ENCODE measurements around the gene BTNL8.

BTNL8 gene

DNA sequence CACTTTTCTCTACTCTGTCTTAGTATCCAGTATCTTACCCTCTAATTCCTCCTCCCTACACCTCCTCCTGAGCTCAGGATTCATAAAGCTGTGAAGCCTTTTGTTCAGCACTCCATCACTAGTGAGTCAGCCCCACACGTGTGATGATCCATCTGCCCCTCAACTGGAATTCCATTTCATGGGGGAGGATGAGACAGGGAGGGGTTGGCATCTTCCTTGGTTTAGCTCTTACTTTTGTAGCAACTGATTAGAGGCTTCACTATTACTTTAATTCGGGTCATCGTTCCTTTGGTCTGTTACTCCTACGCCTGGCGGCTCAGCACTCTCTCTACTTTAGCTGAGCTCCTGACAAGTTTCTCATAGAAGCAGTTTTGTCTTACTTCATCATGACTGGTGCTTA lies 11.8 kb downstream of the BTNL8 start:
- no peak for ATAC-seq
- TF ChIP-seq, protein P1, sequence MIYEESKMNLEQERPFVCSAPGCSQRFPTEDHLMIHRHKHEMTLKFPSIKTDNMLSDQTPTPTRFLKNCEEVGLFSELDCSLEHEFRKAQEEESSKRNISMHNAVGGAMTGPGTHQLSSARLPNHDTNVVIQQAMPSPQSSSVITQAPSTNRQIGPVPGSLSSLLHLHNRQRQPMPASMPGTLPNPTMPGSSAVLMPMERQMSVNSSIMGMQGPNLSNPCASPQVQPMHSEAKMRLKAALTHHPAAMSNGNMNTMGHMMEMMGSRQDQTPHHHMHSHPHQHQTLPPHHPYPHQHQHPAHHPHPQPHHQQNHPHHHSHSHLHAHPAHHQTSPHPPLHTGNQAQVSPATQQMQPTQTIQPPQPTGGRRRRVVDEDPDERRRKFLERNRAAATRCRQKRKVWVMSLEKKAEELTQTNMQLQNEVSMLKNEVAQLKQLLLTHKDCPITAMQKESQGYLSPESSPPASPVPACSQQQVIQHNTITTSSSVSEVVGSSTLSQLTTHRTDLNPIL (CRISPR knock-in tag; IDR thresholded peaks at IDR 0.05; ENCODE audit: low read depth): no peak
- TF ChIP-seq ZC3H10 (CRISPR knock-in tag; IDR thresholded peaks at IDR 0.05): no peak
- TF ChIP-seq, protein P2, sequence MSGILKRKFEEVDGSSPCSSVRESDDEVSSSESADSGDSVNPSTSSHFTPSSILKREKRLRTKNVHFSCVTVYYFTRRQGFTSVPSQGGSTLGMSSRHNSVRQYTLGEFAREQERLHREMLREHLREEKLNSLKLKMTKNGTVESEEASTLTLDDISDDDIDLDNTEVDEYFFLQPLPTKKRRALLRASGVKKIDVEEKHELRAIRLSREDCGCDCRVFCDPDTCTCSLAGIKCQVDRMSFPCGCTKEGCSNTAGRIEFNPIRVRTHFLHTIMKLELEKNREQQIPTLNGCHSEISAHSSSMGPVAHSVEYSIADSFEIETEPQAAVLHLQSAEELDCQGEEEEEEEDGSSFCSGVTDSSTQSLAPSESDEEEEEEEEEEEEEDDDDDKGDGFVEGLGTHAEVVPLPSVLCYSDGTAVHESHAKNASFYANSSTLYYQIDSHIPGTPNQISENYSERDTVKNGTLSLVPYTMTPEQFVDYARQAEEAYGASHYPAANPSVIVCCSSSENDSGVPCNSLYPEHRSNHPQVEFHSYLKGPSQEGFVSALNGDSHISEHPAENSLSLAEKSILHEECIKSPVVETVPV (CRISPR knock-in tag; IDR thresholded peaks at IDR 0.05): no peak
- no peak for TF ChIP-seq ISL1 (CRISPR knock-in tag; IDR thresholded peaks at IDR 0.05)
- TF ChIP-seq ZFP3 (CRISPR knock-in tag; IDR thresholded peaks at IDR 0.05): no peak
- TF ChIP-seq, protein P3, sequence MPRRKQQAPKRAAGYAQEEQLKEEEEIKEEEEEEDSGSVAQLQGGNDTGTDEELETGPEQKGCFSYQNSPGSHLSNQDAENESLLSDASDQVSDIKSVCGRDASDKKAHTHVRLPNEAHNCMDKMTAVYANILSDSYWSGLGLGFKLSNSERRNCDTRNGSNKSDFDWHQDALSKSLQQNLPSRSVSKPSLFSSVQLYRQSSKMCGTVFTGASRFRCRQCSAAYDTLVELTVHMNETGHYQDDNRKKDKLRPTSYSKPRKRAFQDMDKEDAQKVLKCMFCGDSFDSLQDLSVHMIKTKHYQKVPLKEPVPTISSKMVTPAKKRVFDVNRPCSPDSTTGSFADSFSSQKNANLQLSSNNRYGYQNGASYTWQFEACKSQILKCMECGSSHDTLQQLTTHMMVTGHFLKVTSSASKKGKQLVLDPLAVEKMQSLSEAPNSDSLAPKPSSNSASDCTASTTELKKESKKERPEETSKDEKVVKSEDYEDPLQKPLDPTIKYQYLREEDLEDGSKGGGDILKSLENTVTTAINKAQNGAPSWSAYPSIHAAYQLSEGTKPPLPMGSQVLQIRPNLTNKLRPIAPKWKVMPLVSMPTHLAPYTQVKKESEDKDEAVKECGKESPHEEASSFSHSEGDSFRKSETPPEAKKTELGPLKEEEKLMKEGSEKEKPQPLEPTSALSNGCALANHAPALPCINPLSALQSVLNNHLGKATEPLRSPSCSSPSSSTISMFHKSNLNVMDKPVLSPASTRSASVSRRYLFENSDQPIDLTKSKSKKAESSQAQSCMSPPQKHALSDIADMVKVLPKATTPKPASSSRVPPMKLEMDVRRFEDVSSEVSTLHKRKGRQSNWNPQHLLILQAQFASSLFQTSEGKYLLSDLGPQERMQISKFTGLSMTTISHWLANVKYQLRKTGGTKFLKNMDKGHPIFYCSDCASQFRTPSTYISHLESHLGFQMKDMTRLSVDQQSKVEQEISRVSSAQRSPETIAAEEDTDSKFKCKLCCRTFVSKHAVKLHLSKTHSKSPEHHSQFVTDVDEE (CRISPR knock-in tag; IDR thresholded peaks at IDR 0.05): no peak
- TF ChIP-seq, protein P4, sequence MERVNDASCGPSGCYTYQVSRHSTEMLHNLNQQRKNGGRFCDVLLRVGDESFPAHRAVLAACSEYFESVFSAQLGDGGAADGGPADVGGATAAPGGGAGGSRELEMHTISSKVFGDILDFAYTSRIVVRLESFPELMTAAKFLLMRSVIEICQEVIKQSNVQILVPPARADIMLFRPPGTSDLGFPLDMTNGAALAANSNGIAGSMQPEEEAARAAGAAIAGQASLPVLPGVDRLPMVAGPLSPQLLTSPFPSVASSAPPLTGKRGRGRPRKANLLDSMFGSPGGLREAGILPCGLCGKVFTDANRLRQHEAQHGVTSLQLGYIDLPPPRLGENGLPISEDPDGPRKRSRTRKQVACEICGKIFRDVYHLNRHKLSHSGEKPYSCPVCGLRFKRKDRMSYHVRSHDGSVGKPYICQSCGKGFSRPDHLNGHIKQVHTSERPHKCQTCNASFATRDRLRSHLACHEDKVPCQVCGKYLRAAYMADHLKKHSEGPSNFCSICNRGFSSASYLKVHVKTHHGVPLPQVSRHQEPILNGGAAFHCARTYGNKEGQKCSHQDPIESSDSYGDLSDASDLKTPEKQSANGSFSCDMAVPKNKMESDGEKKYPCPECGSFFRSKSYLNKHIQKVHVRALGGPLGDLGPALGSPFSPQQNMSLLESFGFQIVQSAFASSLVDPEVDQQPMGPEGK (CRISPR knock-in tag; IDR thresholded peaks at IDR 0.05; ENCODE audit: borderline replicate concordance): no peak
- TF ChIP-seq OSR1 (CRISPR knock-in tag; IDR thresholded peaks at IDR 0.05): no peak
- TF ChIP-seq CSDC2 (CRISPR knock-in tag; IDR thresholded peaks at IDR 0.05): no peak

DNA sequence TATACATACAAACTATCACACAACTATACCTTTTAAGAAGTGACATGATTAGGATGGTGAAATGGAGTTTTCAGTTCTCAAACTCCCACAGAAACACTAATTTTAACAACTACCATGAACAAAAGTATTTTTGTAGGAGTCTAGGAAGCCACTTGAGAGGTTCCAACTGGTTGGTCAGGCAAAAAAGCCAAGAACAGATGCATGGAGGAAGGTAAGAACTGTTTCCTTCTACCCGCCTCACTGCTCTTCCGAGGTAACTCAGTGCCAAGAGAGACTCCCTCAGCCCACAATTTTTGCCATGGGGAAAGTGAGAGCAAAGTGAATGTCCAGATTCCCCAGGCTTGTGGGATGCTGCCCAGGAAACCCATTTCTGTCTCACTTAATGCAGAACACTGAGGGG lies 15.7 kb downstream of the BTNL8 start:
- TF ChIP-seq TCF4 (CRISPR knock-in tag; IDR thresholded peaks at IDR 0.05; ENCODE audit: borderline replicate concordance) (no peak), ARNTL (CRISPR knock-in tag; IDR thresholded peaks at IDR 0.05; ENCODE audit: borderline replicate concordance, low read depth) (no peak), ZC3H10 (CRISPR knock-in tag; IDR thresholded peaks at IDR 0.05) (no peak), ZNF8 (CRISPR knock-in tag; IDR thresholded peaks at IDR 0.05) (no peak)
- no peak for ATAC-seq

DNA sequence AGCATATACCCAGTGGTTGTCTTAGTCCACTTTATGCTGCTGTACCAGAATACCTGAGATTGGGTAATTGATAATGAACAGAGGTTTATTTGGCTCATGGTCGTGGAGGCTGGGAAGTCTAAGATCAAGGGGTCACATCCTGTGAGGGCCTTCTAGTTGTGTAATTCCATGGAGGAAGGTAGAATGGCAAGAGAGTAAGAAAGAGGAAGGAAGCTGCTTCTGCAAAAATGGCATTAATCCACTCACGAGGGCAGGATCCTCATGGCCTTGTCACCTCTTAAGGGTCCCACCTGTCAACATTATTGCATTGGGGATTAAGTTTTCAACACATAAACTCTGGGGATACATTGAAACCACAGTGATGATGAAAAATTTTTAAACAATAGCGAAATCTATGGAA lies 17.0 kb downstream of the BTNL8 start:
- no peak for ATAC-seq
- TF ChIP-seq GLIS3 (CRISPR knock-in tag; IDR thresholded peaks at IDR 0.05) (no peak), ESRRG (CRISPR knock-in tag; IDR thresholded peaks at IDR 0.05) (no peak), PPARA (CRISPR knock-in tag; IDR thresholded peaks at IDR 0.05; ENCODE audit: borderline replicate concordance) (no peak), TOX (CRISPR knock-in tag; IDR thresholded peaks at IDR 0.05; ENCODE audit: borderline replicate concordance) (no peak), TCF4 (CRISPR knock-in tag; IDR thresholded peaks at IDR 0.05; ENCODE audit: borderline replicate concordance) (no peak), ZNF8 (CRISPR knock-in tag; IDR thresholded peaks at IDR 0.05) (no peak), RARB (CRISPR knock-in tag; IDR thresholded peaks at IDR 0.05) (no peak)
- TF ChIP-seq, protein P2 (CRISPR knock-in tag; IDR thresholded peaks at IDR 0.05): no peak
- TF ChIP-seq, protein P4 (CRISPR knock-in tag; IDR thresholded peaks at IDR 0.05; ENCODE audit: borderline replicate concordance): no peak

DNA sequence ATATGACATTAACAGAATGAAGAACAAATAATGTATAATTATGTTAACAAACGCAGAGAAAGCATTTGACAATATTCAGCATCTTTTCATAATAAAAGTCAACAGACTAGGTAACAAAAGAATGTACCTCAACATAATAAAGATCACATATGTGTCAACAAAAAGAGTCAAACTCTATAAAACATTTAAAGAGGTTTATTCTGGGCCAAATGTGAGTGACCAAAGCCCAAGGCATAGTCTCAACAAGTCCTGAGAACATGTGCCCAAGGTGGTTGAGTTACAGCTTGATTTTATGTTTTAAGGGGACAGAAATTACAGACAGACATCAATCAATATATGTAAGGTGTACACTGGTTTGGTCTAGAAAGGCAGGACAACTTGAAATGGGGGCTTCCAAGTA lies 19.4 kb downstream of the BTNL8 start:
- ATAC-seq: no peak
- TF ChIP-seq ARNTL (CRISPR knock-in tag; IDR thresholded peaks at IDR 0.05; ENCODE audit: borderline replicate concordance, low read depth): no peak
- TF ChIP-seq BACH2 (CRISPR knock-in tag; IDR thresholded peaks at IDR 0.05; ENCODE audit: borderline replicate concordance): no peak
- no peak for TF ChIP-seq ESRRG (CRISPR knock-in tag; IDR thresholded peaks at IDR 0.05)
- TF ChIP-seq, protein P2 (CRISPR knock-in tag; IDR thresholded peaks at IDR 0.05): no peak
- TF ChIP-seq OSR1 (CRISPR knock-in tag; IDR thresholded peaks at IDR 0.05): no peak
- no peak for TF ChIP-seq ZNF70 (CRISPR knock-in tag; IDR thresholded peaks at IDR 0.05)
- no peak for TF ChIP-seq GLIS3 (CRISPR knock-in tag; IDR thresholded peaks at IDR 0.05)
- TF ChIP-seq CSDC2 (CRISPR knock-in tag; IDR thresholded peaks at IDR 0.05): no peak
- no peak for TF ChIP-seq ZC3H10 (CRISPR knock-in tag; IDR thresholded peaks at IDR 0.05)
- no peak for TF ChIP-seq PPARA (CRISPR knock-in tag; IDR thresholded peaks at IDR 0.05; ENCODE audit: borderline replicate concordance)
- TF ChIP-seq ZNF565 (CRISPR knock-in tag; conservative IDR thresholded peaks at IDR 0.05; ENCODE audit: low read depth): no peak
- TF ChIP-seq ZFP30 (CRISPR knock-in tag; IDR thresholded peaks at IDR 0.05): no peak
- TF ChIP-seq, protein P5, sequence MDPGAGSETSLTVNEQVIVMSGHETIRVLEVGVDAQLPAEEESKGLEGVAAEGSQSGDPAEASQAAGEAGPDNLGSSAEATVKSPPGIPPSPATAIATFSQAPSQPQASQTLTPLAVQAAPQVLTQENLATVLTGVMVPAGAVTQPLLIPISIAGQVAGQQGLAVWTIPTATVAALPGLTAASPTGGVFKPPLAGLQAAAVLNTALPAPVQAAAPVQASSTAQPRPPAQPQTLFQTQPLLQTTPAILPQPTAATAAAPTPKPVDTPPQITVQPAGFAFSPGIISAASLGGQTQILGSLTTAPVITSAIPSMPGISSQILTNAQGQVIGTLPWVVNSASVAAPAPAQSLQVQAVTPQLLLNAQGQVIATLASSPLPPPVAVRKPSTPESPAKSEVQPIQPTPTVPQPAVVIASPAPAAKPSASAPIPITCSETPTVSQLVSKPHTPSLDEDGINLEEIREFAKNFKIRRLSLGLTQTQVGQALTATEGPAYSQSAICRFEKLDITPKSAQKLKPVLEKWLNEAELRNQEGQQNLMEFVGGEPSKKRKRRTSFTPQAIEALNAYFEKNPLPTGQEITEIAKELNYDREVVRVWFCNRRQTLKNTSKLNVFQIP (CRISPR knock-in tag; IDR thresholded peaks at IDR 0.05; ENCODE audit: borderline replicate concordance, low read depth): no peak

Measured in SK-N-SH treated with all-trans-retinoic acid at 6 μM for 48 hours (cell line).